ENCODE data around the gene KRTAP12-2. TPM values are rescaled to one million over a fixed set of nuclear protein-coding genes. Genes with fewer than 3 reads are reported as not detected.
"Not testable (repeated sequence)": the region's sequence is repeated elsewhere in the genome, so short reads cannot be mapped to it uniquely, and the experiment has no call there.

The KRTAP12-2 gene
- total RNA-seq, 1 donor from 2014 or later: not detected

DNA sequence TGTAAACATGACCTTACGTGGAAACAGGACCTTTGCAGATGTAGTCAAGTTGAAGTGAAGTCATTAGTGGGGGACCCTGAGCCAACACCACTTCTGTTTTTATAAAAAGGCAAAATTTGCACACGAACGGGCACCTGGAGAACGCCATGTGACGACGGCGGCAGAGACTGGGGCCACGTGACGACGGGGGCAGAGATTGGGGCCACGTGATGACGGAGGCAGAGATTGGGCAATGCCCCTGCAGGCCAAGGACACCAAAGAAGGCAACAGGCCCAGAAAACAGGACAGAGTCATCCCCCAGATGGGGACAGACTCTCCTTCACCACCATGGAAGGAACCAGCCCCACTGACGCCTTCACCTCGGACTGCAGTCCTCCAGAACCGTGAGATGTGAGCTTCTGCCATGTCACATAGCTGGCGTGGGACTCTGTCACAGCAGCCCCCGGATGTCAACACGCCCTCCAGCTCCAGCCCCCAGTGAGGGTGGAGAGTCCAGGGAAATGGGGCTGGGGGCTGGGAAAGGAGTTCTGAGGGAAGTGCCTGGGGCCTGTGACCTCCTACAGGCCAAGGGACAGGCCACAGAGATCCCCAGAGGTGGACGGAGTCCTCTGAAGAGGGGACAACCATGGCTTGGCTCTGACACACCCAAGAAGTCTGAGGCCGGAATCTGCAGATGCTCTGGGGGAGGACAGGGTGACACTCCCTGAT is 16.3 kb downstream of the KRTAP12-2 start:
- no peak for DNase-seq (ENCODE audit: low read depth)

DNA sequence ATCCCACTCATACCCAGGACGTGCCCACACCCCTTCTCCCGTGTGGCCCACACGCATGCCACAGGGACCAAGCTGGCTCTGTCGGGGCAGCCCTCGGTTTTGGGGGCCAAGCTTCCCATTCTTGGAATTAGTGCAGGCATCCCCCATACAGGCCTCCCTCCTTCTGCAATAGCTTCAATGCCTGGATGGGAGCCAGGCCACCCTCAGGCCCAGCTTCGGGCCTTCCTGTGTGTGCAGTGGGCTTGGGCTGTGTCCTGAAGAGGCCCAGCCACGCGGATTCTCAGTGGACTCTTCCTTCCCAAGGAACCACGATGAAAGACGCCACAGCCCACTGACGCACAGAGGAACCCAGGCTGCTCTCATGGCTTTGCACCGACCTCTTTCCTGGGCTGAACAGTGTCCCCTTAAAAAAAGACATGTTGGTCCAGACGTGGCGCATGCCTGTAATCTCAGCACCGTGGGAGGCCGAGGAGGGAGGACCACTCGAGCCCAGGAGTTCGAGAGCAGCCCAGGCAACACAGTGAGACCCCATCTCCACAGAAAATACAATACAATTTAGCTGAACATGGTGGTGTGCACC is 17.1 kb downstream of the KRTAP12-2 start:
- DNase-seq (ENCODE audit: low read depth): no peak

DNA sequence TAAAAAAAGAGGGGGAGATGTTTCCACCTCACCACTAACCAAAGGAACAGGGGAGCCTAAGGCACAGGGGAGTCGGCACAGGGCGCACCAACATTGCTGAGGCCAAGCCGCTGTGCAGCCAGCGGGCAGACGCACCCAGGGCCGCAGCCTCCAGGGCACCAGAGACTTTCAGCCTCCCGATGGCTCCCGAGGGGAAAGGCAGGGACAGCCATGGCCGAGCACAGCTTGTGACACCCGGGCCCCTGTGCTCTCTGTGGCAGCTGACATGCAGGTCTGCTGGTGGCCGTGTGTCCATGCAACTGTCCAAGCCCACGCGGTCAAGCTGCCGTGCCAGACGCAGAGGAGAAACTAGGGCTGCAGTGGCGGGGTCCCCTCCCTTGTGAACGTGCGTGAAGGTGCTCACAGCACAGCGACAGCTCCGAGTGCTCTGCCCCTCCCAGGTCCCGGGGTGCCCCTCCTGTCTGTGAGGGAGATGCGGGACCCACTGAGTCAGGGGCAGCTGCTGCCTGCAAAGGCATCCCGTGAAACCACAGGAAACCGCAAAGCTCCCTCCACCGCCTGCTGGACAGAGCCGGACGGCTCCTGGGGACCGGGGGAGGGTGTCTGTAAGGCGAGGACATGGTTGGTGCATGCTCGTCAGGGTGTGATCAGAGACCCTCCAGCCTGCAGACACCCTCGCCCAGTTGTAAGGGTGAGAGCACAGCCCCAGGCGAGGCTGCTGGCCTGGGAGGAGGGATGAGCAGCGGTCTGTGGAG is 18.0 kb downstream of the KRTAP12-2 start:
- DNase-seq (ENCODE audit: low read depth): no peak

DNA sequence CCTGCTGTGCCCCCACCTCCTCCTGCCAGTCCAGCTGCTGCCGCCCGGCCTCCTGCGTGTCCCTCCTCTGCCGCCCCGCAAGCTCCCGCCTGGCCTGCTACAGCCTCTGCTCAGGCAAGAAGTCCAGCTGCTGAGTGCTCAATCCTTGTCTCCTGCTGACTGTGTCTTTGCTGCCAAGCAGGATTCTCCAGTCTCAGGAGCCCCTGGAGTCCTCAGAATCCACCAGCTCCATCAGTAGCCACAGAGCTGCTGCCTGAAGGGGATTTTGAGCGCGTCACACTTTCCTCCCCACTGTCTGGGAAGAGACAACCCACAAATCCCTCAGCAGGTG is 19.5 kb downstream of the KRTAP12-2 start:
- DNase-seq (ENCODE audit: low read depth): no peak

DNA sequence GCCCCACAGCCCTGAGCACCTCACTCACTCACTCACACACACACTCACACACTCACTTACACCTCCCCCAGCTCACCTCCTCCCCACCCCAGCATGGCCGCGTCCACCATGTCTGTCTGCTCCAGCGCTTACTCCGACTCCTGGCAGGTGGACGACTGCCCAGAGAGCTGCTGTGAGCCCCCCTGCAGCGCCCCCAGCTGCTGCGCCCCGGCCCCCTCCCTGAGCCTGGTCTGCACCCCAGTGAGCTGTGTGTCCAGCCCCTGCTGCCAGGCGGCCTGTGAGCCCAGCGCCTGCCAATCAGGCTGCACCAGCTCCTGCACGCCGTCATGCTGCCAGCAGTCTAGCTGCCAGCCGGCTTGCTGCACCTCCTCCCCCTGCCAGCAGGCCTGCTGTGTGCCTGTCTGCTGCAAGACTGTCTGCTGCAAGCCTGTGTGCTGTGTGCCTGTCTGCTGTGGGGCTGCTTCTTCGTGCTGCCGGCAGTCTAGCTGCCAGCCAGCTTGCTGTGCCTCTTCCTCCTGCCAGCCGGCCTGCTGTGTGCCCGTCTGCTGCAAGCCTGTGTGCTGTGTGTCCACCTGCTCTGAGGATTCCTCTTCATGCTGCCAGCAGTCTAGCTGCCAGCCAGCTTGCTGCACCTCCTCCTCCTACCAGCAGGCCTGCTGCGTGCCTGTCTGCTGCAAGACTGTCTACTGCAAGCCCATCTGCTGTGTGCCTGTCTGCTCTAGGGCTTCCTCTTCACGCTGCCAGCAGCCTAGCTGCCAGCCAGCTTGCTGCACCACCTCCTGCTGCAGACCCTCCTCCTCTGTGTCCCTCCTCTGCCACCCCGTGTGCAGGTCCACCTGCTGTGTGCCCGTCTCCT is 20.1 kb downstream of the KRTAP12-2 start, which contains the start of gene KRTAP10-11:
Gene KRTAP10-11 (plus strand): TSS at position 49 of the 856 bp plus-strand sequence. CDS start 45 bp downstream, at position 94.
- DNase-seq (ENCODE audit: low read depth): not testable (repeated sequence)

DNA sequence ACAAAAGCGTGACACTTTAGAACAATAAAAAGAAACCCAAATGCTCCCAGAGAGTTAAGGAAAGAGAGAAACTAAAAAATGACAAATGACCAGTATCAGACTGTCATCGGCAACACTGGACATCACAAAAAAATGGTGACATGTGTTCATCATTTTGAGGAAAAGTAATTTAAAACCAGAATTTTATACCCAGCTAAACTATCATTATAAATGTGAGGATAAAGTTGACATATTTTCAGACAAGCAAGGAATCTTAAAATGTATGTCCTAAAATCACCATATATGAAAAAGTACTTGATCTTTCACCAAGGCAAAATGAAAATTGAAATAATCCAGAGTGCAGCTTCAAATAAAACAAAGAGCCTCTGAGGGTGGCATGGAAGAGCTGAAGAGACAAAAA is 21.8 kb downstream of the KRTAP12-2 start:
- no peak for DNase-seq (ENCODE audit: low read depth)

DNA sequence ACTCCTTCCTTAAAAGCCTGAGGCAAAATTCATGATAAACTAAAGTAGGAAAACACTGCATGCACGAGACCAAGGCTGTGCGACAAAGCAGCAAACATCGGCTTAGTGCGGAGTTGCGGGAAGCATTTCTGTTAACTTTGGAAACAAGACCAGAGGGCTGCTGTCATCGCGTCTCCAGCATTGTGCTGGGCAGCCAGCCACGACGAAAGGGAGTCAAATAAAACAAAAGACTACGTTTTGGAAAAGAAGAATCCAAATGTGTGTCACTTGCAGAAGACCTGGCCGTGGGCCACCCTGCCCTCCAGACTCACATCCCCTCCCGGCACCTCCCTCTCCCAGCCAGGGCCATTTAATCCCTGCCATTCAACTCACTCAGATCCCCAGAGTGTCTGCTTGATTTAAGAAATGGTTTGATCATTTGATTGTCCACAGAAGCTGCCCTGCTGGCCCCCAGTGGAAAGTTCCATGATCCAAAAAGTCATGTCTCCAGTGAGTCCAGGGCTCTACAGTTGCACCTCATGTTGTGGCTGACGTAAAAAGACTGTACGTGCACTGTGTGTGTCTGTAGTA is 22.9 kb downstream of the KRTAP12-2 start:
- DNase-seq (ENCODE audit: low read depth): no peak

DNA sequence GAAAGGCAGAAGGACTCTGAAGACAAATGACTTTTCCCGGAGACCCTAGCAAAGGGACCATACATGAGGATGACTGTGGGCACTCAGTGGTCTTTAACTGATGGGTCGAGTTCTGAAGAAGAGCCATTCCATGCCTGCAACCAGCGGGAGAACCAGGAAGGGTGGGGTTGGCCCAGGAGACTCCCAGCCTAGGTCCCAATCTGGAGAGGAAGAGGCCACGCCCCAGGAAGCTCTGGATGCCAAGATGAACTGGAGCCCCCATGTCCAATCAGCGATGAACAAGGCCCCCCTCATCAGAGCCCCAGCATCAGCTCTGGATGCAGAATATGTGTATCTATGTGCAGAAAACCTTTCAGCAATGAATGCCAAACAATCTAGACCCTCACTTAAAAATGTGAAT is 26.0 kb downstream of the KRTAP12-2 start:
- no peak for DNase-seq (ENCODE audit: low read depth)

DNA sequence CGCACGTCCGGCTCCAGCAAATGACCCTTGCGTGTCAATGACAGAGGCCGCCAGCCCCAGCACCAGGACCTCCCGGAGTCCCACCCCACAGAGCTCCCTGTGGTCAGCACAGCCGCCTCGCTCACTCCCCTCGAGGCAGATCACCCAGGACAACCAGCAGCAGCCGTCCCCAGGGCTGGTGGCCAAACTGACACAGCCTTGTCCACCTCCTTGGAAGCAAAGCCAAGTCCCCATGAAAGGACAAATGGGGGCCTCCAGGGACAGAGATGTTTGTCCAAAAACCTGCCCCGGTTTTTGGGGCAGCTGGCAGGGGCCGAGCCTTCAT is 27.4 kb downstream of the KRTAP12-2 start:
- DNase-seq (ENCODE audit: low read depth): no peak

DNA sequence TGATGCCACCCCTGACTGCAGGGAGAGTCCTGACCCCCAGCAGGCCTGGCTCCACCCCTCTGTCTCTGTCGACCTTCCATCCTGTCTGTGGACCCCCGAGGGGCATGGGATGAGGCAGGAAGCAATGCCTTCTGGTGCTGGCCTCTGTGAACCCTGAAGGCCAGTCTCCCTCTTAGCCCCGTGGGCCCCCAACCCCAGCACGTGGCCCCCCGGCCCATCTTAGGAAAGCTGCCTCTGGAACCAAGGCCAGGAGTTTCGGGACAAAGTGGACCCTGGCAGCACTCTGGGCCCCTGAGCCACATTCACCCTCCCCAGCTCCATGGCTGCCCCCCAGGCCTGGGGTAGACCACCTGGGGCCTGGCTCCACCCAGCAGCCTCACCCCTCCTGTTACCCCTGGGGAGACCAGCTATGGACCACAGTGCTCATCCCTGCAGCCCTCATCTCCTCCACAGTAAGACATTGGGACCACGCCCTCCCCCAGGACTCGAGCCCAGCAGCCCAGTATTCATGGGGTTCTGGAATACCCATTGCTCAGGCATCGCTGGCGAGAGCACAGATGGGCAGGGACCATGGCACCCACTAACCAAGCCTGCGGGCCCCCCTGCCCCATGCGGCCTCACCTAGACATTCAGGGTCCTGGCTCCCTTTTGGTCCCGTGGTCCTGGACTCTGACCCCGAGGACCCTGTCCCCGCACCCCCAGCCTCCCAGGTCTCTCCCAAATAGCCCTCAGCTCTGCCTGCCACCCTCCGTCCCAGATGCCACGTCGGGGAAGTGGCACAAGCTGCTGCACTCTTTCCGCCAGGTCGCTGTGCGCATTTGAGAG is 28.0 kb downstream of the KRTAP12-2 start:
- not testable (repeated sequence) for DNase-seq (ENCODE audit: low read depth)

DNA sequence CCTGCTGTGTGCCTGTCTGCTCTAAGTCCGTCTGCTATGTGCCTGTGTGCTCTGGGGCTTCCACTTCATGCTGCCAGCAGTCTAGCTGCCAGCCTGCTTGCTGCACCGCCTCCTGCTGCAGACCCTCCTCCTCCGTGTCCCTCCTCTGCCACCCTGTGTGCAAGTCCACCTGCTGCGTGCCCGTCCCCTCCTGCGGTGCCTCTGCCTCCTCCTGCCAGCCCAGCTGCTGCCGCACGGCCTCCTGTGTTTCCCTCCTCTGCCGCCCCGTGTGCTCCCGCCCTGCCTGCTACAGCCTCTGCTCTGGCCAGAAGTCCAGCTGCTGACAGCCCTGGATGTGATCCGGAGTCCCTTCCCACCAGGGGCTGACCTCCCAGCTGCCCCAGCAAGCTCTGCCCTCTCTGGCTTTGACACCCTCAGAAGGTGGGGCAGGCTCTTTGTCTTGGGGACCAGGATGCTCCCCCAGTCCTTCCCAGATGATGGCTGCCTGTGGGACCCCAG is 28.8 kb downstream of the KRTAP12-2 start:
- DNase-seq (ENCODE audit: low read depth): not testable (repeated sequence)

DNA sequence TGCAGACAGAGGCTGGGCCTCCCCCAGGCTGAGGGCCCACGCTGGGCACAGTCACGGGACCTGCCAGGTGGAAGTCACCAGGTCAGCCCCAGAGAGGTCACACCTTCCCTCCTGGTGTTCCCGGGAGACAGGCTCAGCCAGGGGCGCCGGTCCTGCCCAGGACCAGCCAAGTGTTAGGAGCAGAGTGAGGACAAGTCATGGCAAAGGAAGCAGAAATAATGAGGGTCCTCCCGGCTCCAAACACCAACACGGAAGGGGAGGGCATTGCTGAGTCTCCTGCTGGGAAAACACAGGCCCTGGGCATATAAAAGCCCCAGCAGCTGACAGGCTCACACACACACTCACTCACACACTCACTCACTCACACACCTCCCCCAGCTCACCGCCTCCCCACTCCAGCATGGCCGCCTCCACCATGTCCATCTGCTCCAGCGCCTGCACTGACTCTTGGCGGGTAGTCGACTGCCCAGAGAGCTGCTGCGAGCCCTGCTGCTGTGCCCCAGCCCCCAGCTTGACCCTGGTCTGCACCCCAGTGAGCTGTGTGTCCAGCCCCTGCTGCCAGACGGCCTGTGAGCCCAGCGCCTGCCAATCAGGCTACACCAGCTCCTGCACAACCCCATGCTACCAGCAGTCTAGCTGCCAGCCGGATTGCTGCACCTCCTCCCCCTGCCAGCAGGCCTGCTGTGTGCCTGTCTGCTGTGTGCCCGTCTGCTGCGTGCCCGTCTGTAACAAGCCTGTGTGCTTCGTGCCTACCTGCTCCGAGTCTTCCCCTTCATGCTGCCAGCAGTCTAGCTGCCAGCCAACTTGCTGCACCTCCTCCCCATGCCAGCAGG is 29.5 kb downstream of the KRTAP12-2 start, which contains the start of gene KRTAP10-10:
Gene KRTAP10-10 (plus strand): TSS at position 339 of the 833 bp plus-strand sequence. CDS start 62 bp downstream, at position 401.
- DNase-seq (ENCODE audit: low read depth): no peak

DNA sequence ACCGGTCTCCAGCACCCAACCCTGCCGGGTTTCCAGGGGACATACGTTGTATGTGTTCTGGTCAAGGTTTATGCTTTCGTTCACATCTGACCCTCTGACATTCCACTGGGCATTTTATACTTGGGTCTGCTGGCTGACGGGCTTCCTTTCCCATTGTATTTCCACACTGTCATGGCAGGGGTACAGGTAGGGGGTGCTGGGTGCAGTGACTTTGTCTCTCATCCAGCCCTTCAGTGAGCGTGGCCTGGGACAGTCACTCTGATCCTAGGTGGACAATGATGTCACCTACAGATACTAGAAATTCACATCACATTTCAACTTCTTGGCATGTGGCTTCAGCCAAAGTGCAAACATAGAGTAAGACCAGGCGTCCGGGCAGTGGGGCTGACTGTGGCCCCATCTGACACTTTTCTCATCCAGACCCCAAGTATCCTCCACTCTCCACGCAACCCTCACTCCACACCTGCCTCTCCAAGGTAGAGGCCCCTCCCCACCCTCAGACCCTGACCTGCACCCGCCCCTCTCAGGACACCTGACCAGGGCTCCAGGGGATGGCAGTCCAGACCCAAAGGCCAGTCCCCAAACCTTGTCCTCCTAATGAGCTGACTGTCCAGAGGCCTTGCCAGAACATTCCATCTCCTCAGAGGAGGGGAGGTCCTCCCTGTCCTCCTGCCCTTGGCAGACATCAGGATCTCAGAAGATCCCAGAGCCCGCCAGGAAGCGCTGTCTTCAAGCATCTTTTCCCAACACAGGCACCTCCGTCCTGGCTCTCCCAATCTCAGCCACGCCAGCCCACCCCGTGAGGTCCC is 30.3 kb downstream of the KRTAP12-2 start:
- no peak for DNase-seq (ENCODE audit: low read depth)

DNA sequence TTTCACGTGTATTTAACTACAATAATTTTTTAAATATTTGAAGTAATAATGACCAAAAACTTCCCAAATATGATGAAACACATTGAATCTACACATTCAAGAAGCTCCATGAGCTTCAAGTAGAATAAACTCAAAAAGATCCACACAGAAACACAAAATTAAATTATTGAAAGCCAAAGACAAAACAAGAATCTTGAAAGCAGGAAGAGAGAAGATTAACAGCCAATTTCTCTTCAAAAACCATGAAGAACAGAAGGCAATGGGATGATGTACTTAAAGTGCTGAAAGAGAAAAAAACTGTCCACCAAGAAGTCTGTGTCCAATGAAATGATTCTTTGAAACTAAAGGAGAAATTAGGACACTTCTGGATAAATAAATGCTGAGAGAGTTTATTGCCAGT is 34.7 kb downstream of the KRTAP12-2 start:
- no peak for DNase-seq (ENCODE audit: low read depth)

DNA sequence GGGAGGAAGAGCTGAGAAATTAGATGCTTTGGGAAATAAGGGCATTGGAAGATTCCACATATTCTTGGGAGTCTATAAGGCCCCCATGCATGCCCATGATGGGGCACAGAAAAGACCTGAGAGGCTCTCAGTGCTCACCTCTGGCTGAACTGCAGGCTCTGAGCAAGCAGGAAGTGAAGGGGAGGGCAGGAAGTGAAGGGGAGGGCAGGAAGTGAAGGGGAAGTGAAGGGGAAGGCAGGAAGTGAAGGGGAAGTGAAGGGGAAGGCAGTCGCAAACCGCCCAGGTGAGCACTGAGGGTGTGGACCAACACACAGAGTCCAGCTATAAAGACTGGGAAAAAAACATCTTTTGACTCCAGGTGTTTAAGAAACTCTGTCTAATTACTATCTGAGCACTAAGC is 36.3 kb downstream of the KRTAP12-2 start:
- no peak for DNase-seq (ENCODE audit: low read depth)

DNA sequence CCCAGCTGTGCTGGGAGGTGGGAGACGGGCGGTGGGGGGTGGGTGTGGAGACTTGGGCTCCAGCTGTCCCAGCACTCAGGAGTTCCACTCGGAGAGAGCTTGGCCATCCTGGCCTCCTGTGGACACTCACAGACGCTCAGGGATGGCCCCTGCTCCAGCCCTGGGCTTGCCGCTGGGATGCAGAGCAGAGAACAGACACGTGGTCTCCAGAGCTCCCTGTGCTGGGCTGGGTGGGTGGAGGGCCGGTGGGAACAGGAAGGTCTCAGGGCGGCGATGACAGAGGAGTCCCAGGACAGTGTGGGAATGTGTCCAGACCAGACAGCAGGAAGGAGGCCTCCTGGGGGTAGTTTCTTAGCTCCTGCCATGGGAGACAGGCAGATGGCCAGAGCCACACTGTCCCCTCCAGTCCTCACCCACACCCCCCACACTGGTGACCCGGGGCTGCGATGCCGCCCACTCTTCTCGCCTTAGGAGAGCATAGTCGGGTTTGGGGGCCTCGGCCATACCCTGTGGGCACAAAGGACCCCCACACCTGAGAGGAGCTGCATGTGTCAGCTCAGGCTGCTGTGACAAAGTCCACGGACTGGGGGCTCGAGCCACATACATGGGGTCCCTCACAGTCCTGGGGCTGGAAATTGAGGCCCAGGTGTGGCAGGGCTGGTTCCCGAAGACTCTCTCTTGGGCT is 37.9 kb downstream of the KRTAP12-2 start:
- no peak for DNase-seq (ENCODE audit: low read depth)

DNA sequence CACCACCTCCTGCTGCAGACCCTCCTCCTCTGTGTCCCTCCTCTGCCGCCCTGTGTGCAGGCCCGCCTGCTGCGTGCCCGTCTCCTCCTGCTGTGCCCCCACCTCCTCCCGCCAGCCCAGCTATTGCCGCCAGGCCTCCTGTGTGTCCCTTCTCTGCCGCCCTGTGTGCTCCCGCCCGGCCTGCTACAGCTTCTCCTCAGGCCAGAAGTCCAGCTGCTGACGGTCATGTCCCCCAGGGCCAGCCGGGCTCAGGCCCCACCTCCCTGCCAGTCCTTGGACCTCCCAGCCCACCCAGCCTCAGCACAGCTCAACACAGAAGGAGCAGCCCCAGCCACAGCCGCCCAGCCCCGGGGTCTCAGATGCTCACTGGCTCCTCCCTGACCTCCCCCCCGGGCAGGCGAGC is 38.9 kb downstream of the KRTAP12-2 start:
- DNase-seq (ENCODE audit: low read depth): not testable (repeated sequence)

DNA sequence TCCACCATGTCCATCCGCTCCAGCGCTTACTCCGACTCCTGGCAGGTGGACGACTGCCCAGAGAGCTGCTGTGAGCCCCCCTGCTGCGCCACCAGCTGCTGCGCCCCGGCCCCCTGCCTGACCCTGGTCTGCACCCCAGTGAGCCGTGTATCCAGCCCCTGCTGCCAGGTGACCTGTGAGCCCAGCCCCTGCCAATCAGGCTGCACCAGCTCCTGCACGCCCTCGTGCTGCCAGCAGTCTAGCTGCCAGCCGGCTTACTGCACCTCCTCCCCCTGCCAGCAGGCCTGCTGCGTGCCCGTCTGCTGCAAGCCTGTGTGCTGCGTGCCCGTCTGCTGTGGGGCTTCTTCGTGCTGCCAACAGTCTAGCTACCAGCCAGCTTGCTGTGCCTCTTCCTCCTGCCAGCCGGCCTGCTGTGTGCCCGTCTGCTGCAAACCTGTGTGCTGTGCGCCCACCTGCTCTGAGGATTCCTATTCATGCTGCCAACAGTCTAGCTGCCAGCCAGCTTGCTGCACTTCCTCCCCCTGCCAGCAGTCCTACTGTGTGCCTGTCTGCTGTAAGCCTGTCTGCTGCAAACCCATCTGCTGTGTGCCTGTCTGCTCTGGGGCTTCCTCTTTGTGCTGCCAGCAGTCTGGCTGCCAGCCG is 39.4 kb downstream of the KRTAP12-2 start:
- DNase-seq (ENCODE audit: low read depth): not testable (repeated sequence)

Data from renal cortical epithelial cell (primary cell).